H1 (cell line): ENCODE measurements around the gene AIG1. TPM values are rescaled to one million over a fixed set of nuclear protein-coding genes. Genes with fewer than 3 reads are reported as not detected.

ENCODE experiments used
- CEBPB ChIP-seq: IDR thresholded peaks from 2 replicates; pipeline ENCODE4 v1.6.1; 2012; ENCODE audit warnings: low read depth, low read length
- CHD1 ChIP-seq: IDR thresholded peaks from 2 replicates; pipeline ENCODE4 v1.6.1; 2012; ENCODE audit warnings: low read depth, low read length, improper control_type of control experiment
- FOSL1 ChIP-seq: IDR thresholded peaks from 2 replicates; pipeline ENCODE4 v1.6.1; 2011; ENCODE audit warnings: mild to moderate bottlenecking, low read depth, low read length, moderate library complexity; ENCODE audit not compliant: insufficient read depth
- JUND ChIP-seq: IDR thresholded peaks from 2 replicates; pipeline ENCODE4 v1.6.1; 2011; ENCODE audit warnings: mild to moderate bottlenecking, improper control_type of control experiment, low read length
- NANOG ChIP-seq: IDR thresholded peaks from 2 replicates; pipeline ENCODE4 v1.6.1; 2011; ENCODE audit warnings: low read length, low read depth, mild to moderate bottlenecking, inconsistent platforms; ENCODE audit not compliant: insufficient read depth, poor library complexity, severe bottlenecking
- POU5F1 ChIP-seq: IDR thresholded peaks from 2 replicates; pipeline ENCODE4 v1.6.1; 2011; ENCODE audit warnings: low read depth, mild to moderate bottlenecking, low read length, moderate library complexity
- SAP30 ChIP-seq: fragments of 300-600 bp; sonication (generic); IDR thresholded peaks from 2 replicates; pipeline ENCODE4 v1.7.1; 2012; ENCODE audit warnings: low read length, moderate library complexity, mild to moderate bottlenecking, inconsistent platforms; ENCODE audit not compliant: insufficient read depth, insufficient replicate concordance
- SRF ChIP-seq: IDR thresholded peaks from 2 replicates; pipeline ENCODE4 v1.6.1; 2011; ENCODE audit warnings: mild to moderate bottlenecking, low read depth, low read length, moderate library complexity
- ZNF274 ChIP-seq: IDR thresholded peaks from 2 replicates; pipeline ENCODE4 v1.7.0; 2012; ENCODE audit warnings: low read length, borderline replicate concordance; ENCODE audit errors: extremely low read depth
- polyA plus RNA-seq, 7 experiments: library from polyadenylated mRNA; depleted of rRNA in 3 of 7; stranded (reverse) in 5 of 7; unstranded in 2 of 7; fragments of >200 nt in 5 of 7; fragments of 200-250 nt in 2 of 7; gene quantifications; 1 replicate in 5 of 7; 2 replicates in 1 of 7; 4 replicates in 1 of 7; pipeline versions ENCODE4 v1.2.1 to v1.2.3, GENCODE V29; 2011 to 2013; ENCODE audit warnings: missing spikeins in 2 of 7, mixed read lengths in 2 of 7
- total RNA-seq: library from RNA; stranded (reverse); fragmentation: NEBNext Ultra II Directional; extraction: Animal tissue kit (Norgen Biotek cat#: 25700); gene quantifications from 2 replicates; pipeline ENCODE4 v1.2.1, GENCODE V29; 2021

Gene AIG1
- total and polyA plus RNA-seq, 2 of the 8 experiments (the other 6 are each of a cell fraction or from before 2014, with no cell fraction given), result 56.6 to 58.4 TPM

- TF ChIP-seq NANOG, result no peak
- TF ChIP-seq ZNF274, result no peak
- TF ChIP-seq SAP30, result no peak
- TF ChIP-seq CEBPB, result no peak
- no peak for TF ChIP-seq JUND
- TF ChIP-seq POU5F1, result no peak
- TF ChIP-seq SRF, result no peak
- TF ChIP-seq FOSL1, result no peak
- no peak for TF ChIP-seq CHD1
Observed at GRCh38 chr6:143261899-143262436, 201.3 kb downstream of the AIG1 start (continued).
